Endothelial cell of umbilical vein (primary cell): ENCODE results near the gene STAT5A. TPM values are rescaled to one million over a fixed set of nuclear protein-coding genes. Genes with fewer than 3 reads are reported as not detected.

Source experiments
- BruUV-seq: library from RNA; stranded (reverse); fragments of 400-500 nt; replicated peaks from 2 replicates; lab custom pipeline; 2021; lab: Mats Ljungman, UMichigan
- CTCF ChIA-PET: fragments of 300-600, 350-600 bp; sonication (Branson Sonifier 250); formaldehyde crosslinking; loops from one replicate; lab custom pipeline; 2021; ENCODE audit warnings: antibody characterized with exemption, inconsistent platforms; lab: Charles Lee
- POLR2A ChIA-PET: fragments of 300-600, 350-600 bp; sonication (Branson Sonifier 250); formaldehyde crosslinking; loops from one replicate; lab custom pipeline; 2021; ENCODE audit warnings: antibody characterized with exemption, inconsistent platforms; lab: Charles Lee
- DNase-seq: peaks from one replicate; pipeline ENCODE4 v3.0.0-alpha.2; 2011; ENCODE audit warnings: low read depth, low spot score
- FAIRE-seq: peaks from 2 replicates; lab custom pipeline; 2011; peaks lifted over from hg19 to GRCh38; lab: Jason Lieb, UNC
- H2AFZ ChIP-seq: 2 replicates; pipeline ENCODE4 v1.6.0; 2012; ENCODE audit warnings: low read depth, low read length, control low read depth, inconsistent platforms
- H3K27ac ChIP-seq: 2 replicates; pipeline ENCODE4 v1.5.1; 2011; ENCODE audit warnings: low read depth, mild to moderate bottlenecking, control low read depth, low read length, moderate library complexity; ENCODE audit not compliant: insufficient read depth
- H3K27me3 ChIP-seq, 2 experiments: 2 replicates each; pipeline versions ENCODE4 v1.6.0 to v1.6.1; 2011; ENCODE audit warnings: low read length in 2 of 2, mixed read lengths in 1 of 2; ENCODE audit not compliant: control insufficient read depth in 2 of 2, insufficient read depth in 2 of 2
- H3K36me3 ChIP-seq, 2 experiments: 2 replicates in 1 of 2; 3 replicates in 1 of 2; pipeline ENCODE4 v1.5.1; 2011; ENCODE audit warnings: low read length in 2 of 2, mild to moderate bottlenecking in 1 of 2, moderate library complexity in 1 of 2; ENCODE audit not compliant: control insufficient read depth in 2 of 2, insufficient read depth in 2 of 2; ENCODE audit errors: extremely low read depth in 1 of 2
- H3K4me1 ChIP-seq: 3 replicates; pipeline ENCODE4 v1.5.1; 2011; ENCODE audit warnings: mild to moderate bottlenecking, low read length; ENCODE audit not compliant: control insufficient read depth, insufficient read depth; ENCODE audit errors: extremely low read depth
- H3K4me2 ChIP-seq: 2 replicates; pipeline ENCODE4 v1.6.1; 2011; ENCODE audit warnings: low read length, control low read depth, mixed read lengths; ENCODE audit not compliant: insufficient read depth
- H3K4me3 ChIP-seq, 3 experiments: fragments of 200-600 bp in 1 of 3; sonication (generic), shearing (Covaris generic) in 1 of 3; replicated peaks in 1 of 3; 2 replicates each; pipeline ENCODE4 v1.5.1; 2011 to 2016; ENCODE audit warnings: control low read depth in 3 of 3, low read length in 3 of 3, mild to moderate bottlenecking in 2 of 3, inconsistent platforms in 1 of 3, low read depth in 1 of 3, moderate library complexity in 1 of 3; ENCODE audit not compliant: insufficient read depth in 1 of 3
- H3K79me2 ChIP-seq: 2 replicates; pipeline ENCODE4 v1.6.0; 2012; ENCODE audit warnings: low read length, inconsistent platforms; ENCODE audit not compliant: control insufficient read depth, insufficient read depth
- H3K9ac ChIP-seq: replicated peaks from 2 replicates; pipeline ENCODE3; 2011; ENCODE audit warnings: low read length, control low read depth; ENCODE audit not compliant: insufficient read depth; ENCODE audit errors: extremely low read depth
- H3K9me1 ChIP-seq: replicated peaks from 3 replicates; pipeline ENCODE4 v1.6.0; 2011; ENCODE audit warnings: mild to moderate bottlenecking, low read length; ENCODE audit not compliant: control insufficient read depth, insufficient read depth; ENCODE audit errors: extremely low read depth
- H3K9me3 ChIP-seq: replicated peaks from 2 replicates; pipeline ENCODE4 v1.5.1; 2012; ENCODE audit warnings: low read length, inconsistent platforms; ENCODE audit not compliant: control insufficient read depth, insufficient read depth
- H4K20me1 ChIP-seq: replicated peaks from 2 replicates; pipeline ENCODE3; 2011; ENCODE audit warnings: mild to moderate bottlenecking, low read length; ENCODE audit not compliant: control insufficient read depth, insufficient read depth; ENCODE audit errors: extremely low read depth
- EZH2 ChIP-seq: IDR thresholded peaks from 2 replicates; pipeline ENCODE4 v1.6.1; 2012; ENCODE audit warnings: borderline replicate concordance, low read depth, mild to moderate bottlenecking, moderate library complexity, low read length, inconsistent platforms; ENCODE audit not compliant: severe bottlenecking
- FOS ChIP-seq: IDR thresholded peaks from 2 replicates; pipeline ENCODE4 v1.6.1; 2011; ENCODE audit warnings: mild to moderate bottlenecking, low read length, moderate library complexity, borderline replicate concordance; ENCODE audit not compliant: insufficient read depth
- GATA2 ChIP-seq: IDR thresholded peaks from 2 replicates; pipeline ENCODE4 v1.7.0; 2011; ENCODE audit warnings: low read depth, mild to moderate bottlenecking, moderate library complexity, mixed read lengths, low read length; ENCODE audit not compliant: insufficient read length, insufficient read depth
- JUN ChIP-seq: IDR thresholded peaks from 2 replicates; pipeline ENCODE4 v1.6.1; 2011; ENCODE audit warnings: borderline replicate concordance, low read depth; ENCODE audit not compliant: insufficient read length, insufficient read depth
- MYC ChIP-seq: IDR thresholded peaks from one replicate; pipeline ENCODE4 v1.6.1; 2011; ENCODE audit warnings: mild to moderate bottlenecking, low read depth, low read length
- POLR2A ChIP-seq: IDR thresholded peaks from 2 replicates; pipeline ENCODE4 v1.6.1; 2012; ENCODE audit warnings: low read depth, mild to moderate bottlenecking, control low read depth, low read length
- POLR2AphosphoS5 ChIP-seq: IDR thresholded peaks from 2 replicates; pipeline ENCODE4 v1.6.1; 2012; ENCODE audit warnings: low read depth, mild to moderate bottlenecking, control low read depth, low read length, moderate library complexity; ENCODE audit not compliant: insufficient read depth
- dilution Hi-C: fragments of 300-500 bp; cut with MboI; formaldehyde crosslinking; loops from one replicate; pipeline ENCODE4 v1.15.0; 2019; ENCODE audit warnings: low sequenced_read_pairs; ENCODE audit not compliant: extremely low pct_ligation_motif_present
- intact Hi-C: fragments of 100-400 bp; cut with micrococcal nuclease; formaldehyde crosslinking; loops from one replicate; pipeline ENCODE4 v1.10.0; 2022
- polyA plus RNA-seq, 4 experiments: library from polyadenylated mRNA; depleted of rRNA in 3 of 4; stranded (reverse) in 3 of 4; unstranded in 1 of 4; fragments of >200 nt; gene quantifications; 2 replicates each; pipeline versions ENCODE4 v1.2.1 to v1.2.3, GENCODE V29; 2011 to 2012; ENCODE audit warnings: missing spikeins in 1 of 4
- total RNA-seq: library from RNA; stranded (reverse); gene quantifications from 2 replicates; pipeline ENCODE4 v1.2.3, GENCODE V29; 2021
- TF ChIP-seq, protein P1 (sequence below), 2 donors: IDR thresholded peaks; 1 replicate in 1 of 2; 2 replicates in 1 of 2; pipeline ENCODE4 v1.5.1; 2011; ENCODE audit warnings: low read length in 2 of 2, mild to moderate bottlenecking in 2 of 2, moderate library complexity in 2 of 2, control low read depth in 1 of 2, inconsistent platforms in 1 of 2, low read depth in 1 of 2; ENCODE audit not compliant: insufficient read depth in 1 of 2; ENCODE audit errors: extremely low read depth in 1 of 2
- TF ChIP-seq, protein P2 (sequence below): IDR thresholded peaks from 2 replicates; pipeline ENCODE4 v1.6.1; 2011; ENCODE audit not compliant: insufficient read depth, insufficient read length

STAT5A gene
- total and polyA plus RNA-seq, 2 donors (not counting 3 experiments of a cell fraction or from before 2014, with no cell fraction given) = 18.0 to 23.4 TPM

DNA sequence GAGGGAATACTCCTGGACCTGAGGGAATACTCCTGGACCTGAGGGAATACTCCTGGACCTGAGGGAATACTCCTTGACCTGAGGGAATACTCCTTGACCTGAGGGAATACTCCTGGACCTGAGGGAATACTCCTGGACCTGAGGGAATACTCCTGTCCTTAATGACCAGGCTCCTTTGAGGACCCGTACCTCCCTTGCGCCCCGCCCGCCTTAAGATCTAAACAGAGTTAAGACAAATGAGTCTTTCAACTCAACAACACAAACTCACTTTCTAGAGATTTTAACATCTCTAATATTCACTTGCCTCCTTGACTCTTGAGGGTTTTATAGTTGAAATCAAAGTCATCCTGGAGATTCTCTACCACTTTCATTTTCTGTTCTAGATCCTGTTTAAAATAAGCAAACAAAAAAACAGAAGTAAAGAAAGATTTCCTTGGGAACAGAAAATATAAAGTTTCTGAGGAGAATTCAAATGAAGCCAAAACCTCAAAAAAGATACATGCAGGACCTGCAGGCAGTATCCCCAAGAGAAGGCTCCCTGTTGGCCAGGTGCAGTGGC lies 50.2 kb downstream of the STAT5A start:
- Histone ChIP-seq H3K4me3 (no peak overlapping the region), H3K79me2 (peaks cover 3% of the 10 kb centered on the region), H2AFZ (no peak overlapping the region), H3K9me1 (no peaks in the 10 kb centered on the region), H3K9ac (no peak overlapping the region), H3K4me1 (peaks cover 23% of the 10 kb centered on the region), H3K27ac (no peak overlapping the region), H3K36me3 (peaks cover 16 to 26% of the 10 kb centered on the region in 2 experiments), H3K27me3 (no peaks in the 10 kb centered on the region), H3K9me3 (no peaks in the 10 kb centered on the region), H3K4me2 (no peak overlapping the region), H4K20me1 (no peaks in the 10 kb centered on the region)
- dilution Hi-C loops = loop anchor here (25.0 kb wide), 1 partner anchor 174 kb away; no protein-coding TSS in a partner anchor
- POLR2A ChIA-PET = no interaction called here
- BruUV-seq = no TSS peak
- CTCF ChIA-PET = interaction anchor here (1.0 kb wide), 1 partner anchor 135 kb away, joined by 3 read pairs; no protein-coding TSS in a partner anchor
- DNase-seq = no peak
- intact Hi-C loops = no loop called here
- FAIRE-seq = no peak
- TF ChIP-seq POLR2AphosphoS5 (no peak), EZH2 (no peak), MYC (no peak), GATA2 (no peak), POLR2A (no peak), FOS (no peak), JUN (no peak)
- TF ChIP-seq, protein P1, sequence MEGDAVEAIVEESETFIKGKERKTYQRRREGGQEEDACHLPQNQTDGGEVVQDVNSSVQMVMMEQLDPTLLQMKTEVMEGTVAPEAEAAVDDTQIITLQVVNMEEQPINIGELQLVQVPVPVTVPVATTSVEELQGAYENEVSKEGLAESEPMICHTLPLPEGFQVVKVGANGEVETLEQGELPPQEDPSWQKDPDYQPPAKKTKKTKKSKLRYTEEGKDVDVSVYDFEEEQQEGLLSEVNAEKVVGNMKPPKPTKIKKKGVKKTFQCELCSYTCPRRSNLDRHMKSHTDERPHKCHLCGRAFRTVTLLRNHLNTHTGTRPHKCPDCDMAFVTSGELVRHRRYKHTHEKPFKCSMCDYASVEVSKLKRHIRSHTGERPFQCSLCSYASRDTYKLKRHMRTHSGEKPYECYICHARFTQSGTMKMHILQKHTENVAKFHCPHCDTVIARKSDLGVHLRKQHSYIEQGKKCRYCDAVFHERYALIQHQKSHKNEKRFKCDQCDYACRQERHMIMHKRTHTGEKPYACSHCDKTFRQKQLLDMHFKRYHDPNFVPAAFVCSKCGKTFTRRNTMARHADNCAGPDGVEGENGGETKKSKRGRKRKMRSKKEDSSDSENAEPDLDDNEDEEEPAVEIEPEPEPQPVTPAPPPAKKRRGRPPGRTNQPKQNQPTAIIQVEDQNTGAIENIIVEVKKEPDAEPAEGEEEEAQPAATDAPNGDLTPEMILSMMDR (IDR thresholded peaks at IDR 0.05; ENCODE audit: extremely low read depth in 1 of 2, insufficient read depth in 1 of 2, low read depth in 1 of 2, low read length in 2 of 2) = no peak
- TF ChIP-seq, protein P2, sequence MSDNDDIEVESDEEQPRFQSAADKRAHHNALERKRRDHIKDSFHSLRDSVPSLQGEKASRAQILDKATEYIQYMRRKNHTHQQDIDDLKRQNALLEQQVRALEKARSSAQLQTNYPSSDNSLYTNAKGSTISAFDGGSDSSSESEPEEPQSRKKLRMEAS = no peak
